Liver (tissue), 3 donors: ENCODE measurements around the gene GSC.

Source experiments
- ATF3 ChIP-seq: IDR thresholded peaks from 2 replicates; pipeline ENCODE4 v1.6.1; 2016; ENCODE audit warnings: antibody characterized with exemption
- CTCF ChIP-seq: fragments of 150-350 bp; IDR thresholded peaks from 2 replicates; pipeline ENCODE4 v1.5.1; 2017; ENCODE audit warnings: improper control_type of control experiment, low read depth, low read length; ENCODE audit not compliant: missing input control
- GABPA ChIP-seq, 2 donors: IDR thresholded peaks in 1 of 2; conservative IDR thresholded peaks in 1 of 2; 2 replicates each; pipeline ENCODE4 v1.6.1; 2016; ENCODE audit warnings: antibody characterized with exemption in 2 of 2, mild to moderate bottlenecking in 1 of 2, moderate library complexity in 1 of 2
- MAX ChIP-seq: IDR thresholded peaks from 2 replicates; pipeline ENCODE4 v1.6.1; 2016; ENCODE audit warnings: antibody characterized with exemption
- REST ChIP-seq: IDR thresholded peaks from 2 replicates; pipeline ENCODE4 v1.6.1; 2016; ENCODE audit warnings: antibody characterized with exemption, mild to moderate bottlenecking
- SP1 ChIP-seq: IDR thresholded peaks from 2 replicates; pipeline ENCODE4 v1.6.1; 2018; ENCODE audit warnings: antibody characterized with exemption, mild to moderate bottlenecking
- TAF1 ChIP-seq: conservative IDR thresholded peaks from 2 replicates; pipeline ENCODE4 v1.6.1; 2016; ENCODE audit warnings: antibody characterized with exemption, mild to moderate bottlenecking
- YY1 ChIP-seq: IDR thresholded peaks from 2 replicates; pipeline ENCODE4 v1.6.1; 2016; ENCODE audit warnings: antibody characterized with exemption, mild to moderate bottlenecking
- ZBTB33 ChIP-seq: IDR thresholded peaks from 2 replicates; pipeline ENCODE4 v1.6.1; 2016; ENCODE audit warnings: antibody characterized with exemption
- donor health status: healthy.
- donor health status: healthy.

- TF ChIP-seq REST (no peak), YY1 (no peak), CTCF (no peak), ATF3 (no peak), TAF1 (no peak), MAX (no peak), GABPA (IDR thresholded peaks at IDR 0.05 in 1 of 2, conservative IDR thresholded peaks at IDR 0.05 in 1 of 2) (no peak), SP1 (no peak), ZBTB33 (no peak)
Observed at GRCh38 chr14:94773655-94774343, 3.9 kb upstream of the GSC start.
